Measurements from ENCODE around the gene CEP170B.

- TF ChIP-seq EZH2 (IDR thresholded peaks at IDR 0.05; ENCODE audit: insufficient read depth, poor library complexity, severe bottlenecking) = no peak
- TF ChIP-seq EZH2phosphoT487 (IDR thresholded peaks at IDR 0.05; ENCODE audit: insufficient read depth, low read depth) = no peak
Measured at GRCh38 chr14:104929268-104930230, 64.5 kb downstream of the CEP170B start.

Data from GM23248 (cell line).